Stimulated activated CD4-positive, alpha-beta T cell treated with anti-CD3 and anti-CD28 coated beads, Interleukin-1b, Interleukin-23, amount 100 ng/mL, for 48 hours (primary cell): Measurements from ENCODE around the gene IFI44.

Experiments used
- DNase-seq: peaks from one replicate; pipeline ENCODE4 v3.0.0-alpha.2; 2020

Gene IFI44

GRCh38 chr1:78658901-78659300 lies 9.3 kb downstream of the IFI44 start:
- DNase-seq: no peak

- DNase-seq: no peak
Observed at GRCh38 chr1:78663923-78664322, 14.3 kb downstream of the IFI44 start.

- no peak for DNase-seq
Observed at GRCh38 chr1:78664763-78665162, 15.1 kb downstream of the IFI44 start.

DNA sequence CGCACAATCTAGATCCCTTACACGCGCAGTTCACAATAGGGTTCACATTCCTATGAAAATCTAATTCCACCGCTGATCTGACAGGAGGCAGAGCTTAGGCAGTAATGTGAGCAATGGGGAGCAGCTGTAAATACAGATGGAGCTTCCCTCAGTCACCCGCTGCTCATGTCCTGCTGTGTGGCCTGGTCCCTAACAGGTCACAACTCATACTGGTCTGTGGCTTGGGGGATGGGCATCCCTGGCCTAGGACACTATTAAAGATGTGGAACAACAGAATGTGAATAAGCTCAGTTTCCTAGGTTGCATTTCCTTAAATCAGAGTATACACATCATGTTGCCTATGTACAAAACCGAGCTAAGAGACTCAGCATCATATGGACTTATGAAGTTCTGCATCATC lies 16.2 kb downstream of the IFI44 start:
- DNase-seq: no peak

DNA sequence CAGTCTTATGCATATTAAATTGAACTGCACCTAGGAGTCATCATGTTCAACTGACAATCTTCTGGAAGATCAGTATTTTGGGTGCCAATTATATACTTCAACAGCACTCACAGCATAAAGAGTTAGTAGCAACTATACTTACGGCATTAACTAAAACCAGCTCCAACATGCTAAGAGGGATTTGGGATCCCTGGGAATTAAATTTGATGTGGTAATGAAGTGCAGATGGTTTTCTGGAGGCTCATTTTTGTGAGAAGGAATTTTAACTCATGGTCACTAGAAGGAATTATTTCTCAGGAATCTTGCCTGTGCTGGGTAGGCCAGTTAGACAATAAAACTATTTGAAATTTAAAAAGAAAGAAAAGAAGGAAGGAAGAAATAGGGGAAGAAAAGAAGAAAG lies 18.3 kb downstream of the IFI44 start:
- DNase-seq: no peak

- no peak for DNase-seq
Observed at GRCh38 chr1:78668427-78668826, 18.8 kb downstream of the IFI44 start.

DNA sequence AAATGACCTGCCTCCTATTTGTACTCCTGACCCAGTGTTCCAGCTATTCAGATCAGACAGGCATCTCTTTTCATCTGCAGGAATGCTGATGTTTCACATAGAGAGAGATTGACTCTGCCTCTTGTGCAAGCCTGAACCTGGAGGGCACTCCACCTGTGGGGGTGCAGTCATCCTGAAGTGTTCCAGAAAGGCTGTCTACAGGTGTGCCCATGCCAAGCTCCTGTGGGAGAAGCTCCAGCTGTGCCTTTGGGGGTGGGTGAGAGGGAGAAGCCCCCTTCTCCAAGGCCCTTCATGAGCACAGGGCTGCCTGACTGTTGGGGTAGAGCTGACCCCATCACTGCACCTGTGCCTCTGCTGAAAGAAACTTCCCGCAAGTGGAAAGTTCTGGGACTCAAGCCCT lies 22.8 kb downstream of the IFI44 start:
- no peak for DNase-seq

DNA sequence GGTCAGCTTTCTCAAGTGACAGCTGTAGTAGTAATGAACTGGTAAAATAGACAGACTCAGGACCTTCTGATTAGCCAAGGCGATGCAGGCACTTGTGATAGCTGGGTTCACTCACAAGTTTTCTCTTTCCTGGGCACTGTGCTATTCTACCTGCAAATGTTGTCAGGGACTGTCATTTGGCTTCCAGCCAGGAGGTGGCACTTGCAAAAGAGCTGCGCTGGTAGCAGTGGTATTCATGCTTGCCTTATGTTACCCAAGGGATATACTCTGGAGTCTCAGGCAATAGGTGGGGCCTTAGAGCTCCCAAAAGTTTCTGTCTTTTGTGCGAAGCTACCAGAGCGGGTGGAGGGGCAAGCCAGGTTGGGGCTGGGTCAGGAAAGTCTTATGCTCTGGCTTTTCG lies 23.5 kb downstream of the IFI44 start:
- peak; percentile 27 for DNase-seq

- DNase-seq: peak; percentile 16
Observed at GRCh38 chr1:78676347-78676982, 26.8 kb downstream of the IFI44 start.

GRCh38 chr1:78676993-78677392 lies 27.4 kb downstream of the IFI44 start:
- DNase-seq: no peak

DNA sequence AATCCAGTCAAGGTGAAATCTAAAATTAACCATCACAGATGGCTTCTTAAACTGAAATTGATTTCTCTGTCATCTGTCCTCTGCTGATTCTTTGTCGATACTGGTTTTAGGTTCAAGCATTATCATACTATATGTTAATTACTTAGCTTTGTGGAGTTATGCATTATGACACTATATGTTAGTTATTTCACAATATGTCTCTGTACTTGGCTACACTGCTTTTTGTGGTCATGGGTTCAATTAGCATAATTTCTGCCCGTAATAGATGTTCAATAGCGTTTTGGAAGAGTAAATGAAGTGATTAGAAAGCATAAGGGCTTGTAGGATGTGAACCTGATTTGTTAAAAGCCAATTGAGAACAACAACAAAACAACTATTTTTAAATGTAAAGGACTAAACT lies 28.2 kb downstream of the IFI44 start:
- no peak for DNase-seq

- no peak for DNase-seq
Observed at GRCh38 chr1:78678324-78678723, 28.7 kb downstream of the IFI44 start.

DNA sequence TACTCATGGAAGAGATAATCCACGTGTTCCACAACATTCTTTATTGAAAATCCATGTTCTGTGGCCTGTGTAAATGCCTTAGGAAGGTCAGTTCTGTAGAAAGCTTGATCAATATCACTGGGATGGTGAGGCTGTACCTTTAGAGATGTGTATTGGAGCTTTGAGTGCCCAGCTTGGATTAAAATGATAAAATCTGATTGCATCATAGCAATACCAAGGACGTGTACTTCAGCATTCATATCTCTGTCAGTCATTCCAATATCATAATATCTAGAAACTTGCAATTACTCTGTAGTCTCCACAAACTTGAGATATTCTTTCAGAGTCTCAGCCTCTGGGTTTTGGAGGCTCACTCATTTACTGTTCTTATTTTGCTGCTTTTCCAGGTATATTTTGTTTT lies 31.6 kb downstream of the IFI44 start:
- no peak for DNase-seq

GRCh38 chr1:78682496-78682895 lies 32.9 kb downstream of the IFI44 start:
- no peak for DNase-seq

- no peak for DNase-seq
Observed at GRCh38 chr1:78683079-78683478, 33.4 kb downstream of the IFI44 start.

DNA sequence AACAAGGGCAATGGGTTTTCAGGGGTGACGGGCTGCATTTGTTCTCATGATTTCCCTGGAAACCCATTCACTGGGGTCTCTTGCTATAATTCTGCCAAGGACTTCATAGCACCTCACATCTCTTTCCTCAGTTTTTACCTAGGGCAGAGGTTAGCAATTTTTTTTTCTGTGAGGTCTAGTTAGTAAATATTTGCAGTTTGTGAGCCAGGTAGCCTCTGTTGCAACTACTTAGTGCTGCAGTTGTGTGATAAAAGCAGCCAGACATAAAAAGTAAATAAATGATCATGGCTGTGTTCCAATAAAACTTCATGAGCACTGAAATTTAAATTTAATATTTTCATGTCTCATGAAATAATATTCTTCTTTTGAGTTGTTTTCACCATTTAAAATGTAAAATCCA lies 37.7 kb downstream of the IFI44 start:
- no peak for DNase-seq

DNA sequence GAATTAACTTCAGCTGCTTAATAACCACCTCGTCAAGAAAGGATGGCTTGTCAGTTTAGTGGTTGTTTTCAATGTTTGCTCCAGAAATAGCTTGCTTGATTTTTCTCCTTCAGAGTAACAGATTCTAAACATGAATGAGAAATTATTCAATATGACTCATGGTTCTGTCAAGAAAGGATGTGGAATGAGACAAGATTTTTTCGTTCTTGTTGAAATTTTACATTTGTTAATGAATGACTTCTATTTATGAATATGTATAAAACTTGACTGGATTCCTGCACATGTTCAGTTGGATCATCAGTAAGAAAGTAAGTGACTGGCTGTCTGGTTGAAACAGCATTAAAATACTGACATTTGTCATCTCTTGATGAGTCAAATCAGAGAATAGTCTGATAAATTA lies 38.3 kb downstream of the IFI44 start:
- no peak for DNase-seq

DNA sequence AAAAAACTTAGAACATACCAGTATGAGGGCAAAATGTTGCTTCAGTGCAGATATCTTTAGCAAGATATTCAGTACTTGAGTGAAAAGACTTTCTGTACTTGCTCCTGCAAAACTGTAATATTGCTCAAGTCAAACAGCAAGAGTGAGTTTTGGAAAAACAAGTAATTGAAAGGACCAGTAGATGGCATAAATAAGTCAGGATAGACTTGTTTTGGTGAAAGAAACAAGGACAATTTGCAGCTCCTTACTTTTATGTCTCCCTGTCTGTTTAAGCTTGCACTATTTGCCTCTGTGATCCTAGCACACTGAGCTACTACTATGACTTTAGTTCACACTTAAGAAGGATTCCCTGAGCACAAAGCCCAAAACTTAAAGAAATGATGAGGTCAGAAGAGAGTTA lies 39.1 kb downstream of the IFI44 start:
- DNase-seq: no peak

DNA sequence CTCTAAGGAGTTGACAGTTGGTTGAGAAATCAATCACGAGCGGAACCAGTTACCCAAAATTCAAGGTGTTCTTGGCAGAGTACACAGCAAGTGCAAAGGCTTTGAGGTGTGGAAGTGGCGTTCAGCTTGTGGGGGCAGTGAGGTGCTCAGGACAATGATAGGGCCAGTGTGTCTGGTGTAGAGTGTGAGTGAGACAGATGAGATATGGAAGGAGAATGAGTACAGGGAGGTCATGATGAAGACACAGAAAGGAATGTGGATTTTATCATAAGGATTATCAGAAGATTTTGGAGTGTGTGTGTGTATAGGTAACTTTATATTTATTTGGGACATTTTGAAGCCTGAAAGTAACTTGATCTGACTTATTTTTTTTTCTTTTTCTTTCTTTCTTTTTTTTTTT lies 40.9 kb downstream of the IFI44 start:
- DNase-seq: no peak

DNA sequence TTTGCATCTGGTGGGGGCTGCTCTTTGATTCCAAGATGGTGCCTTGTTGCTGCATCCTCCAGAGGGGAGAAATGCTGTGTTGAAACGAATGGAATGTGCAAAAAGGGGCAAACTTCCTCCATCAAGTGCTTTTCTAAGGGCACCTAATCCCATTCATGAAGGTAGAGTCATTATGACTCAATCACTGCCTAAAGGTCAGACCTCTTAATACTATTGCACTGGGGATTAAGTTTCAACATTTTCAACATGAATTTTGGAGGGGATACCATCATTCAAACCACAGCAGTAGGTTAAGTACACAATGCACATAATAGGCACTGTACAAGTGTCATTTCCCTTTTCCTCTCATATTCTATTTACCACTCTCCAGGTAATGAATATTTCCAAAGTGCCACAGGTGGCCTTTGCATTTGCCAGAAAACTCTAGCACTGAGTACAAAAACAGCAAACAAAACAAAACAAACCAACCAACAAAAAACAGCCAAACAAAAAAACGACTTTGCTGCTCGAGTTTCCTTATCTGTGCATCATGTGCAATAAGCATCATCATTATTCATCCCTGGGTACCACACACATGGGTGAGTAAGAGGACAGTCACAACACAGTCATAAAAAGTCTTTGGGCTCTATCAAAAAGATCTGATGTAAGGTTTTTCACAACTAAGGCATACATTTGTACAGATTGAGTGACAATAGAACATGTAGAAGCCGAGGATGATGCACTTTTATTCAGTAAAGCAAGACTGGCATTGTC lies 42.5 kb downstream of the IFI44 start:
- no peak for DNase-seq

GRCh38 chr1:78699813-78700212 lies 50.2 kb downstream of the IFI44 start:
- DNase-seq: no peak

- no peak for DNase-seq
Observed at GRCh38 chr1:78702426-78702825, 52.8 kb downstream of the IFI44 start.

GRCh38 chr1:78703806-78704205 lies 54.2 kb downstream of the IFI44 start:
- no peak for DNase-seq

GRCh38 chr1:78712467-78713051 lies 62.9 kb downstream of the IFI44 start:
- no peak for DNase-seq

DNA sequence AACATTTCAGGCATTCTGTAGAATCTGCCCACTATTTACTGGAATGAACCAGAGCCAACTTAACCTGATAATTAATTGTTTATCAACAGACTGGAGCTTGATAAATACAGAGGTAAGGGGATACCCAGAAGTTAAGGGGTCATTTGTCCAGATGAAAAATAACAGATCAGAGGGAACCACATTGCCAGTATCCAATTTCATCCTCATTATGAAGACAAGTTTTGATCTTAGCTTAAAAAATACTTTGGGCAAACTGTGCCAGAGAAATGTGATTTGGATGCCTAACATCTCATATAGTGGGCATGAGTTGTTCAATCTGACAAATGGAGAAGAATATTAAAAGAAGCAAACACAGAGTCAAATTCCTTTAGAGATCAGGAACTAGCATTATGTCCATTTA lies 63.7 kb downstream of the IFI44 start:
- no peak for DNase-seq
